WTC11 (cell line): ENCODE results near the gene PDE6G. TPM values are rescaled to one million over a fixed set of nuclear protein-coding genes. Genes with fewer than 3 reads are reported as not detected.

Experiments
- ATAC-seq: fragments of 200-7000 bp; cut with Tn5 transposase; 2 replicates; pipeline ENCODE4 v1.10.0; 2021; ENCODE audit warnings: mild to moderate bottlenecking, moderate library complexity
- CTCF ChIA-PET: fragments of 300-600 bp; sonication (Branson Sonifier 250); formaldehyde crosslinking; loops from one replicate; lab custom pipeline; 2021; ENCODE audit warnings: antibody characterized with exemption; lab: Charles Lee
- POLR2A ChIA-PET: fragments of 350-600 bp; sonication (Branson Sonifier 250); formaldehyde crosslinking; loops from one replicate; lab custom pipeline; 2021; ENCODE audit warnings: antibody characterized with exemption; lab: Charles Lee
- DNase-seq: peaks from one replicate; pipeline ENCODE4 v3.0.0; 2021; ENCODE audit warnings: low spot score
- H3K27ac Mint-ChIP-seq: 2 replicates; pipeline ENCODE4 v1.8.0; 2021; ENCODE audit warnings: mixed read lengths
- H3K27me3 Mint-ChIP-seq: 2 replicates; pipeline ENCODE4 v1.8.0; 2021; ENCODE audit warnings: low read depth, mild to moderate bottlenecking, moderate library complexity, mixed read lengths
- H3K36me3 Mint-ChIP-seq: 2 replicates; pipeline ENCODE4 v1.8.0; 2021; ENCODE audit warnings: mixed read lengths
- H3K4me1 Mint-ChIP-seq: 2 replicates; pipeline ENCODE4 v1.8.0; 2022; ENCODE audit warnings: mixed read lengths
- H3K4me3 Mint-ChIP-seq: 2 replicates; pipeline ENCODE4 v1.8.0; 2021; ENCODE audit warnings: mild to moderate bottlenecking, moderate library complexity, mixed read lengths
- H3K9me3 Mint-ChIP-seq: 2 replicates; pipeline ENCODE4 v1.8.0; 2021; ENCODE audit warnings: mixed read lengths
- AFF4 ChIP-seq: sonication (generic); formaldehyde crosslinking; IDR thresholded peaks from 2 replicates; pipeline ENCODE4 v1.8.1; 2023; ENCODE audit warnings: mild to moderate bottlenecking, missing genetic modification reagents, borderline replicate concordance
- CBFB ChIP-seq: sonication (generic); formaldehyde crosslinking; IDR thresholded peaks from 2 replicates; pipeline ENCODE4 v1.8.1; 2022; ENCODE audit warnings: mild to moderate bottlenecking, low read depth, missing genetic modification reagents
- CREB1 ChIP-seq: sonication (generic); formaldehyde crosslinking; IDR thresholded peaks from 2 replicates; pipeline ENCODE4 v1.8.0; 2023; ENCODE audit warnings: mild to moderate bottlenecking, missing genetic modification reagents
- CREM ChIP-seq: sonication (generic); formaldehyde crosslinking; IDR thresholded peaks from 2 replicates; pipeline ENCODE4 v1.8.1; 2022; ENCODE audit warnings: mild to moderate bottlenecking, missing genetic modification reagents, moderate library complexity
- E2F1 ChIP-seq: sonication (generic); formaldehyde crosslinking; IDR thresholded peaks from 2 replicates; pipeline ENCODE4 v1.8.0; 2022; ENCODE audit warnings: mild to moderate bottlenecking, missing genetic modification reagents
- ELF4 ChIP-seq: sonication (generic); formaldehyde crosslinking; IDR thresholded peaks from 2 replicates; pipeline ENCODE4 v1.8.1; 2022; ENCODE audit warnings: low read depth, mild to moderate bottlenecking, moderate library complexity, missing genetic modification reagents
- EMX1 ChIP-seq: fragments of 250-450 bp; sonication (Bioruptor Pico); IDR thresholded peaks from 2 replicates; pipeline ENCODE4 v1.8.0; 2021; ENCODE audit warnings: mild to moderate bottlenecking
- ETV6 ChIP-seq: sonication (generic); formaldehyde crosslinking; IDR thresholded peaks from 2 replicates; pipeline ENCODE4 v1.8.1; 2022; ENCODE audit warnings: mild to moderate bottlenecking, missing genetic modification reagents
- FOXJ3 ChIP-seq: sonication (generic); formaldehyde crosslinking; IDR thresholded peaks from 2 replicates; pipeline ENCODE4 v1.9.0; 2021; ENCODE audit warnings: missing genetic modification reagents, mild to moderate bottlenecking, borderline replicate concordance
- FOXP1 ChIP-seq: sonication (generic); formaldehyde crosslinking; IDR thresholded peaks from 2 replicates; pipeline ENCODE4 v1.8.0; 2022; ENCODE audit warnings: missing genetic modification reagents, mild to moderate bottlenecking, moderate library complexity, borderline replicate concordance
- GTF2I ChIP-seq: fragments of 250-450 bp; sonication (Bioruptor Pico); conservative IDR thresholded peaks from 2 replicates; pipeline ENCODE4 v1.4.0; 2021; ENCODE audit warnings: mild to moderate bottlenecking
- JAZF1 ChIP-seq: fragments of 250-450 bp; sonication (Bioruptor Pico); IDR thresholded peaks from 2 replicates; pipeline ENCODE4 v1.9.0; 2021; ENCODE audit warnings: moderate library complexity, mild to moderate bottlenecking, inconsistent platforms
- MYBL2 ChIP-seq: sonication (generic); formaldehyde crosslinking; IDR thresholded peaks from 2 replicates; pipeline ENCODE4 v1.8.1; 2023; ENCODE audit warnings: mild to moderate bottlenecking, moderate library complexity, missing genetic modification reagents
- NFATC4 ChIP-seq: fragments of 250-450 bp; sonication (Bioruptor Pico); IDR thresholded peaks from 2 replicates; pipeline ENCODE4 v1.9.0; 2021; ENCODE audit warnings: mild to moderate bottlenecking
- NFE2L1 ChIP-seq: sonication (generic); formaldehyde crosslinking; IDR thresholded peaks from 2 replicates; pipeline ENCODE4 v1.8.1; 2023; ENCODE audit warnings: missing genetic modification reagents
- RORB ChIP-seq: fragments of 250-450 bp; sonication (Bioruptor Pico); IDR thresholded peaks from 2 replicates; pipeline ENCODE4 v1.9.0; 2021; ENCODE audit warnings: mild to moderate bottlenecking
- SMAD4 ChIP-seq: sonication (generic); formaldehyde crosslinking; IDR thresholded peaks from 2 replicates; pipeline ENCODE4 v1.8.0; 2022; ENCODE audit warnings: mild to moderate bottlenecking, missing genetic modification reagents
- TEAD1 ChIP-seq: sonication (generic); formaldehyde crosslinking; IDR thresholded peaks from 2 replicates; pipeline ENCODE4 v1.8.0; 2022; ENCODE audit warnings: mild to moderate bottlenecking, missing genetic modification reagents
- USF2 ChIP-seq: sonication (generic); formaldehyde crosslinking; IDR thresholded peaks from 2 replicates; pipeline ENCODE4 v1.8.1; 2023; ENCODE audit warnings: mild to moderate bottlenecking, missing genetic modification reagents, moderate library complexity
- ZBTB43 ChIP-seq: sonication (generic); formaldehyde crosslinking; IDR thresholded peaks from 2 replicates; pipeline ENCODE4 v1.8.1; 2023; ENCODE audit warnings: mild to moderate bottlenecking, missing genetic modification reagents
- ZNF263 ChIP-seq: sonication (generic); formaldehyde crosslinking; IDR thresholded peaks from 2 replicates; pipeline ENCODE4 v1.8.1; 2022; ENCODE audit warnings: low read depth, mild to moderate bottlenecking, moderate library complexity, missing genetic modification reagents
- ZNF532 ChIP-seq: fragments of 250-450 bp; sonication (Bioruptor Pico); IDR thresholded peaks from 2 replicates; pipeline ENCODE4 v1.9.0; 2021; ENCODE audit warnings: mild to moderate bottlenecking, borderline replicate concordance
- total RNA-seq: library from RNA; stranded (reverse); gene quantifications from 3 replicates; pipeline ENCODE4 v1.2.3, GENCODE V29; 2021

PDE6G gene
- total RNA-seq, 1 experiment from 2014 or later: 4.4 TPM

GRCh38 chr17:81701288-81702071 lies 45.1 kb upstream of the PDE6G start:
- peak overlapping the region; percentile 70; the same call in 1 of the 2 replicates for H3K27ac Mint-ChIP-seq
- ATAC-seq: peak; percentile 9
- no peaks in the 10 kb centered on the region for H3K9me3 Mint-ChIP-seq
- H3K4me3 Mint-ChIP-seq: peak overlapping the region; percentile 98
- H3K36me3 Mint-ChIP-seq: peaks cover 52% of the 10 kb centered on the region
- DNase-seq: no peak
- POLR2A ChIA-PET: interaction anchor here (2.3 kb wide), 1 partner anchor 10 kb away, joined by 11 read pairs; the partner anchor contains the start of gene SLC25A10
- peaks cover 16% of the 10 kb centered on the region for H3K4me1 Mint-ChIP-seq
- CTCF ChIA-PET: interaction anchor here (0.6 to 2.2 kb wide), 4 partner anchors 17 to 26 kb away, joined by 3 to 9 read pairs (median 7); partner anchors contain the start of genes ARL16 and HGS
- TF ChIP-seq ELF4 (CRISPR knock-in tag) (no peak), TEAD1 (CRISPR knock-in tag) (no peak), SMAD4 (no peak), FOXP1 (CRISPR knock-in tag) (no peak), NFATC4 (CRISPR knock-in tag) (no peak), FOXJ3 (CRISPR knock-in tag) (no peak), CBFB (CRISPR knock-in tag) (no peak), AFF4 (CRISPR knock-in tag) (no peak), ZBTB43 (no peak), RORB (no peak), JAZF1 (CRISPR knock-in tag) (no peak), USF2 (CRISPR knock-in tag) (no peak)
- H3K27me3 Mint-ChIP-seq: no peaks in the 10 kb centered on the region

- no peak for ATAC-seq
- POLR2A ChIA-PET: no interaction called here
- Mint-ChIP-seq H3K27ac (peak overlapping the region; percentile 70), H3K4me1 (peaks cover 16% of the 10 kb centered on the region), H3K4me3 (0 out of 2 replicates have a peak overlapping the region, but pooled peaks have one; percentile 17), H3K27me3 (no peaks in the 10 kb centered on the region), H3K9me3 (no peaks in the 10 kb centered on the region), H3K36me3 (peaks cover 43% of the 10 kb centered on the region)
- no peak for DNase-seq
- CTCF ChIA-PET: no interaction called here
- no peak for TF ChIP-seq GTF2I (CRISPR knock-in tag)
- no peak for TF ChIP-seq MYBL2 (CRISPR knock-in tag)
- no peak for TF ChIP-seq ZNF532 (CRISPR knock-in tag)
- no peak for TF ChIP-seq FOXJ3 (CRISPR knock-in tag)
- no peak for TF ChIP-seq ETV6
- no peak for TF ChIP-seq ZNF263
- TF ChIP-seq CREM (CRISPR knock-in tag): no peak
- TF ChIP-seq E2F1 (CRISPR knock-in tag): no peak
- TF ChIP-seq NFATC4 (CRISPR knock-in tag): no peak
- TF ChIP-seq CREB1 (CRISPR knock-in tag): no peak
- TF ChIP-seq NFE2L1: no peak
- no peak for TF ChIP-seq EMX1 (CRISPR knock-in tag)
Observed at GRCh38 chr17:81700353-81701287, 44.3 kb upstream of the PDE6G start.
